KMS-11 (cell line): ENCODE results near the gene AMER2.

Source experiments
- H2AFZ ChIP-seq: fragments of 200-600 bp; sonication (generic); 2 replicates; pipeline ENCODE4 v1.6.1; 2016; ENCODE audit warnings: antibody characterized with exemption, mixed run types, low read depth
- H3K27ac ChIP-seq: fragments of 200-600 bp; sonication (generic); 2 replicates; pipeline ENCODE4 v1.6.1; 2016; ENCODE audit warnings: mild to moderate bottlenecking, mixed run types
- H3K27me3 ChIP-seq: fragments of 200-600 bp; sonication (generic); 2 replicates; pipeline ENCODE4 v1.6.1; 2017; ENCODE audit warnings: mild to moderate bottlenecking, low read depth, mixed run types, moderate library complexity; ENCODE audit not compliant: insufficient read depth
- H3K36me3 ChIP-seq: fragments of 200-600 bp; sonication (generic); 2 replicates; pipeline ENCODE4 v1.6.1; 2017; ENCODE audit warnings: mild to moderate bottlenecking, mixed run types; ENCODE audit not compliant: insufficient read depth
- H3K4me1 ChIP-seq: fragments of 200-600 bp; sonication (generic); 2 replicates; pipeline ENCODE4 v1.6.1; 2016; ENCODE audit warnings: mild to moderate bottlenecking, low read depth, mixed run types; ENCODE audit not compliant: poor library complexity, severe bottlenecking
- H3K4me2 ChIP-seq: fragments of 200-600 bp; sonication (generic); 2 replicates; pipeline ENCODE4 v1.7.0; 2016; ENCODE audit warnings: mild to moderate bottlenecking, mixed run types
- H3K4me3 ChIP-seq: fragments of 200-600 bp; sonication (generic); IDR thresholded peaks from 2 replicates; pipeline ENCODE4 v1.6.1; 2017; ENCODE audit warnings: low read depth, low read length, mixed read lengths; ENCODE audit not compliant: insufficient read depth
- H3K79me2 ChIP-seq: fragments of 200-600 bp; sonication (generic); 2 replicates; pipeline ENCODE4 v1.6.1; 2016; ENCODE audit warnings: low read depth, mixed run types; ENCODE audit not compliant: insufficient read depth
- H3K9ac ChIP-seq: fragments of 200-600 bp; sonication (generic); 2 replicates; pipeline ENCODE4 v1.6.1; 2016; ENCODE audit warnings: mild to moderate bottlenecking, mixed run types
- H4K20me1 ChIP-seq: fragments of 200-600 bp; sonication (generic); 2 replicates; pipeline ENCODE4 v1.6.1; 2016; ENCODE audit warnings: mild to moderate bottlenecking, mixed run types; ENCODE audit not compliant: insufficient read depth
- CTCF ChIP-seq: fragments of 200-600 bp; sonication (generic); conservative IDR thresholded peaks from 2 replicates; pipeline ENCODE4 v1.6.1; 2017; ENCODE audit warnings: low read depth, mild to moderate bottlenecking, antibody characterized with exemption, low read length, moderate library complexity, mixed read lengths

AMER2 gene

GRCh38 chr13:25169356-25169755, 2.7 kb downstream of the AMER2 start:
- Histone ChIP-seq H3K4me1 (no peaks in the 10 kb centered on the region), H3K79me2 (no peaks in the 10 kb centered on the region), H3K9ac (no peak overlapping the region), H3K4me2 (no peak overlapping the region), H2AFZ (no peak overlapping the region), H3K27ac (no peak overlapping the region), H3K27me3 (no peaks in the 10 kb centered on the region), H3K4me3 (no peak overlapping the region), H3K36me3 (no peaks in the 10 kb centered on the region), H4K20me1 (no peaks in the 10 kb centered on the region)
- TF ChIP-seq CTCF = no peak

GRCh38 chr13:25168790-25169189, 3.3 kb downstream of the AMER2 start:
- Histone ChIP-seq H3K36me3 (no peaks in the 10 kb centered on the region), H3K4me3 (no peak overlapping the region), H3K9ac (no peak overlapping the region), H3K79me2 (no peaks in the 10 kb centered on the region), H4K20me1 (no peaks in the 10 kb centered on the region), H3K27ac (no peak overlapping the region), H3K27me3 (no peaks in the 10 kb centered on the region), H2AFZ (no peak overlapping the region), H3K4me2 (no peak overlapping the region), H3K4me1 (no peaks in the 10 kb centered on the region)
- TF ChIP-seq CTCF = no peak

- no peaks in the 10 kb centered on the region for H3K27me3 ChIP-seq
- H3K27ac ChIP-seq = no peak overlapping the region
- H3K4me3 ChIP-seq = no peak overlapping the region
- H2AFZ ChIP-seq = no peak overlapping the region
- no peaks in the 10 kb centered on the region for H3K36me3 ChIP-seq
- no peaks in the 10 kb centered on the region for H3K4me1 ChIP-seq
- TF ChIP-seq CTCF = no peak
- H3K9ac ChIP-seq = no peak overlapping the region
- no peaks in the 10 kb centered on the region for H4K20me1 ChIP-seq
- no peak overlapping the region for H3K4me2 ChIP-seq
- H3K79me2 ChIP-seq = no peaks in the 10 kb centered on the region
Observed at GRCh38 chr13:25167382-25168174, 4.5 kb downstream of the AMER2 start.

GRCh38 chr13:25166306-25166705, 5.8 kb downstream of the AMER2 start:
- H3K27me3 ChIP-seq = no peaks in the 10 kb centered on the region
- H3K4me2 ChIP-seq = no peak overlapping the region
- no peak for TF ChIP-seq CTCF
- no peaks in the 10 kb centered on the region for H3K36me3 ChIP-seq
- no peak overlapping the region for H2AFZ ChIP-seq
- no peaks in the 10 kb centered on the region for H3K4me1 ChIP-seq
- H3K4me3 ChIP-seq = no peak overlapping the region
- H3K27ac ChIP-seq = no peak overlapping the region
- H3K79me2 ChIP-seq = no peaks in the 10 kb centered on the region
- H4K20me1 ChIP-seq = no peaks in the 10 kb centered on the region
- no peak overlapping the region for H3K9ac ChIP-seq
